Measurements from ENCODE around the gene SELENOO. TPM values are rescaled to one million over a fixed set of nuclear protein-coding genes. Genes with fewer than 3 reads are reported as not detected.

SELENOO gene
- total RNA-seq, 1 experiment from 2014 or later, result 13.4 TPM

- no peak for DNase-seq (ENCODE audit: low spot score)
Measured at GRCh38 chr22:50217543-50218152, 16.8 kb downstream of the SELENOO start.

- DNase-seq (ENCODE audit: low spot score), result no peak
Measured at GRCh38 chr22:50218153-50218995, 17.6 kb downstream of the SELENOO start.

- DNase-seq (ENCODE audit: low spot score), result peak; percentile 47
Measured at GRCh38 chr22:50218996-50219727, 18.4 kb downstream of the SELENOO start.

DNA sequence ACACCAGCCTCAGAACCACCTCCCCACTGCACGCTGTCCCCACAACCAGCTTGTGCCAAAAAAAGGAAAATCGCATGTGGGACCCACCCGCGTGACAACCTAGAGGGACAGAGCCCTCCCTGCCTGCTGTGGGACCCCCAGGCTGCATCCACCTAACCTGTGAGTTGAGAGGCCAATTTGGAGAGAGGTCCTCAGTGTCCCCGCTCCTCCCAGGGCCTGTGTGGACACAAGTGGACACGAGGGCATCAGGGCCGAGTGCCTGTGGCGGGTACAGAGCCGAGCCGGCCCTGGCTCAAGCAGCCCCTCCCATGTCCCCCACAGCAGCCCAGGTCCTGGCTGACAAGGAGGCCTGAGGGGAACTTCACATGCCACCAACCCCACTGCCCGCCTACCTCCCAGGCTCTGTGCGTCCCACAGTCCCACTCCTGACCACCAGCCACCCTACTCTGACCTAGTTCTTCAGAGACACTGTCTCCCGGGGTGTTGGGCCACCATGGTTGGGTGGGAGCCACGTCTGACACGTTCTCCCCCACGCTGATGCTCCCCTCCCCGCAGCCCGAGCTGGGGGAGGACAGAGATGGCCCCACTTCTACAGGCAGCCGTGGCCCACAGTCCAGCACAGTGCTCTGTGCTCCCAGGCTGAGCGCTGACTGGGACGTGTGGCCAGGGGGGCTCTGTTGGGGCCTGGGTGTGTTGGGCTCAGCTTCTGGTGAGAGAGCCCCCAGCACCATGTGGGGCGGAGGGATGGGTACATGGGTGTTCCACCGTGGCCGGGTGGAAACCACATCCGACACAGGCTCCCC is 19.2 kb downstream of the SELENOO start:
- no peak for DNase-seq (ENCODE audit: low spot score)

DNA sequence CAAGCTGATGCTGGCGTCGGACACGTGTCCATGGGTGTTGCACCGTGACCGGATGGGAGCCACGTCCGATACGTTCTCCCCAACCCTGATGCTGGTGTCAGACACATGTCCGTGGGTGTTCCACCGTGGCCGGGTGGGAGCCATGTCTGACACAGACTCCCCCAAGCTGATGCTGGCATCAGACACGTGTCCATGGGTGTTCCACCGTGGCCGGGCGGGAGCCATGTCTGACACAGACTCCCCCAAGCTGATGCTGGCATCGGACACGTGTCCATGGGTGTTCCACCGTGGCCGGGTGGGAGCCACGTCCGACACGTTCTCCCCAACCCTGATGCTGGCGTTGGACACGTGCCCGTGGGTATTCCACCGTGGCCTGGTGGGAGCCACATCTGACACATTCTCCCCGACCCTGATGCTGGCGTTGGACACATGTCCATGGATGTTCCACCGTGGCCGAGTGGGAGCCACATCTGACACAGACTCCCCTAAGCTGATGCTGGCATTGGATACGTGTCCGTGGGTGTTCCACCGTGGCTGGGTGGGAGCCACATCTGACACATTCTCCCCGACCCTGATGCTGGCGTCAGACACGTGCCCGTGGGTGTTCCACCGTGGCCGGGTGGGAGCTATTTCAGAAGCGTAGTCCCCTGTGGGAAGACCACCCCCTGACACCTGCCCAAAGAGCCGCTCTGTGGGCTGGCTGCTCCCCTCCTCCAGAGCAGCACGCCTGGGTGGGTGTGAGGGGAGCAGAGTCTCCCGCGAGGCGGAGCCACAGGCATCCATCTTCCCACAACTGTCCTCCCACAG is 20.0 kb downstream of the SELENOO start:
- no peak for DNase-seq (ENCODE audit: low spot score)

GRCh38 chr22:50221410-50222300 is 20.8 kb downstream of the SELENOO start:
- no peak for DNase-seq (ENCODE audit: low spot score)

GRCh38 chr22:50222508-50222907 is 21.7 kb downstream of the SELENOO start:
- DNase-seq (ENCODE audit: low spot score), result no peak

DNA sequence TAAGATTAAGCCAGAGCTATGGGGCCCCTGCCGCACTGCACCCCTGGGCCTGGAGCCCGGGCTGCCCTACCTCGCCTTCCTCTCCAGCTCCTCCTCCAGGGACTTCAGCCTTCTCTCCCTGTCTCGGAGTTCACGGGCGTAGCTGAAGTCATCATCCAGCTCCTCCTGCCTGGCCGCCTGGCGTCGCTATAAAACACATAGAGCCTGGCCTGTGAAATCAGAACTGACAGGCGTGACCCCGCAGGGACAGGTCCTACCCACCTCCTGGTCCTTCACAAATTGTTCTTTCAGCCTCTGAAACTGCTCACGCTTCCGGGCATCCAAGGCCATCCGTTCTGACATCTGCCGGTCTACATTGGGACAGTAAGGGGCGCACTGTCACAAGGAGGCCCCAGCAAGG is 23.3 kb downstream of the SELENOO start:
- DNase-seq (ENCODE audit: low spot score), result no peak

- no peak for DNase-seq (ENCODE audit: low spot score)
Measured at GRCh38 chr22:50225200-50225969, 24.6 kb downstream of the SELENOO start.

DNA sequence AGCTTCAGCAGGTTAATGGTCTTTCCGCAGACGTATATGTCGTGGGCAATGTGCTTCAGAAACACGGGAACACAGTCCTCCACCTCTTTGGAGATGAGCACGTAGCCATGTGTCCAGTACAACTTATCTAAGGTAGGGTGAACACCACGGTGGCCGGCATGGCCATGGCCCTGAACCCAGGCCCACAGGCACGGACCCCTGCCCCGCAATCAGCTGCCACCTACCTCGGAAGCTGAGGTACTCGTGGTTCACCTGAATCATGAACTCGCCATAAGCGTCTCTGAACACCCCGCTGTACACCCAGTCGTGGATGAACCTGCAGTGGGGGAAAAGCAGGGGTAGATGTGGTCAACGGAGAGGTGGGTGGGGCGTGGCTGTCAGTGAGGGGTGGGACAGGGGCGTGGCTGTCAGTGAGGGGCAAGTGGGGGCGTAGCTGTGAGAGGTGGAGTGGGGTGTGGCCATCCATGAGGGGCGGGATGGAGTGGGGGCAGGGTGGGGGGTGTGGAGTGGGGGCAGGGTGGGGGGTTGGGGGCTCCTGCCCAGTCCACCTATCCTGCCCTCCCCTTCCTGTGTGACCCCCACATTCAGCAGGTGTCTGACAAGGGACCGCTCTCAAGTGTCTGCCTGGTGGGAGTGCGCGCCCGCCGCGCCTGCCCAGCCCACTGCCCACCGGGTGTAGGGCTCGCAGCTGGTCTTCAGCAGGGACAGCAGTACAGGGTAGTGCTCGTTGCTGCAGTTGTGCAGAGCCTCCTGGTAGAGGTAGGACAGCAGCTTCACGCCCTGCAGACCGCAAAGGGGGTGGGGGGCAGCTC is 25.5 kb downstream of the SELENOO start:
- DNase-seq (ENCODE audit: low spot score), result no peak

GRCh38 chr22:50226875-50227165 is 26.0 kb downstream of the SELENOO start:
- DNase-seq (ENCODE audit: low spot score), result no peak

- DNase-seq (ENCODE audit: low spot score), result no peak
Measured at GRCh38 chr22:50227579-50228215, 26.9 kb downstream of the SELENOO start.

- no peak for DNase-seq (ENCODE audit: low spot score)
Measured at GRCh38 chr22:50228366-50228765, 27.6 kb downstream of the SELENOO start.

DNA sequence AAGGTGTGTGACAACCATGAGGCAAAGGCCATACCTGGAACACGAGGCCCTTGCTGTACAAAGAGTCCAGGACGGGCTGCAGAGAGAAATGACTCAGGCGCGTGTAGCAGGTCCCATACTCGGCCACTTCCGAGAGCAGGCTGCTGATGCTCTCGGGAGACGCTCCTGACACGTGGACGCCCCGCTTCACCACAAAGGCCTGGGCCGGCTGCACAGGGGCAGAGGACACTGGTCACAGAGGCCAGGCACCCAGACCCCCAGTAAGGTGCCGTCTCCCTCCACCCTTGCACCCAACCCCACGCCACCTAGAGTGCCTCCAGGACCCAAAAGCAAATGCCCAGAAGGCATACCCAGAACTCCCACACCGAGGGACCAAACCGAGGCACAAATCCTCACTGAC is 28.6 kb downstream of the SELENOO start:
- no peak for DNase-seq (ENCODE audit: low spot score)

DNA sequence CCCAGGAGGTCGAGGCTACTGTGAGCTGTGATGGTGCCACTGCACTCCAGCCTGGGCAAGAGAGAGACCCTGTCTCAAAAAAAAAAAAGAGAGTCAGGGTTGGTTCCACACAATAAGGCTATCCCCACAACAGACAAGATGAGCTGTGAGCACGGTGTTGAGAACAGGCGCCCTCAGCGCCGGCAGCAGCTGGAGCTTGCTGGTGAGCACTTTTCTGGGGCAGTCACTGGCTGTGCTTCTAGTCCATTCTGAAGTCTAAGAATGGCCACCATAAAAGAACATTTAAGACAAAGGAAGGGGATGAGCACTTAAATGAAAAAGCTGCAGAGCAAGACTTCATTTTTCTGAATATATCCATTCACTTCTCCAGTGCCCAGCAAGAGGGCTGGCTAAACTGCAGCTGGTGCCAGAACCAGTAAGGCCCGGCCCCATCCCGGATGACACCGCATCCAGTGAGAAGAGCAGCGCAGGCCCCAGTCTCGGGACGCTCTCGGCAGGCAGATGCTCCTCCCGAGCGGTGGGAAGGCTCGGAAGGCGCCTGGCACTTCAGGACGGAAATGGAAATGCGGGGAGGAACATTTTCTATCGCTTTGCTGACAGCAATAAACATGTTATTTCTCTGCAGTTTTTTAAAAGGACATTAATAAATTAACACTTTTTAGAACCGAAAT is 31.8 kb downstream of the SELENOO start:
- no peak for DNase-seq (ENCODE audit: low spot score)

DNA sequence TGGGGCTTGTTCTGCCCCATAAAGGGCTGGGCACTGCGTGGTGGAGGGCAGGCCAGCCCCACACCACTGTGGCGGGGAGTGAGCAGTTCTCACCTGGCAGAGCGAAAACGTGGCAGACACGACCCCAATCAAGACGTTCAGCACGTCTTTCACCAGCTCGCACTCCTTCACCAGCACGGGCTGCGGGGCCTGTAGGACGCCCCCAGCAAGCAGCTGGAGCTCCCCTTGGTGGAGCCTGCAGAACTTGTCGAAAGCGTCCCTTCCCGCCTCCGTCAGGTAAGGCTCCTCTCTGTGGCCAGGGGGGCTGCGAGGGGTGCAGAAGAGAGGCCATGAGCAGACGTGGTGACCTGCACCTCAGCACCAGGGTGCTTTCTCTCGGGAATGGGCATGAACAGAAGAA is 32.4 kb downstream of the SELENOO start:
- DNase-seq (ENCODE audit: low spot score), result no peak

GRCh38 chr22:50236731-50237409 is 36.1 kb downstream of the SELENOO start:
- DNase-seq (ENCODE audit: low spot score), result no peak
